HepG2 (cell line): ENCODE data around the gene UCHL3. TPM values are rescaled to one million over a fixed set of nuclear protein-coding genes. Genes with fewer than 3 reads are reported as not detected.
A peak's percentile ranks its signal among the peaks of the same experiment; 100 is the strongest.

Source experiments
- HOXA5 ChIP-seq: sonication (generic); formaldehyde crosslinking; IDR thresholded peaks from 2 replicates; pipeline ENCODE4 v1.4.0; 2020; ENCODE audit warnings: missing genetic modification reagents
- JDP2 ChIP-seq: sonication (generic); formaldehyde crosslinking; IDR thresholded peaks from 2 replicates; pipeline ENCODE4 v1.8.1; 2022; ENCODE audit warnings: missing genetic modification reagents, borderline replicate concordance
- KMT2B ChIP-seq: IDR thresholded peaks from 2 replicates; pipeline ENCODE4 v1.6.1; 2016; ENCODE audit warnings: missing genetic modification reagents, missing compliant biosample characterization
- MEIS1 ChIP-seq: sonication (generic); formaldehyde crosslinking; IDR thresholded peaks from 2 replicates; pipeline ENCODE4 v1.9.0; 2021; ENCODE audit warnings: mild to moderate bottlenecking, missing genetic modification reagents, moderate library complexity, borderline replicate concordance
- NKX3-1 ChIP-seq: sonication (generic); formaldehyde crosslinking; IDR thresholded peaks from 2 replicates; pipeline ENCODE4 v1.5.0; 2020; ENCODE audit warnings: missing genetic modification reagents
- NR3C1 ChIP-seq: sonication (generic); formaldehyde crosslinking; IDR thresholded peaks from 2 replicates; pipeline ENCODE4 v1.4.0; 2020; ENCODE audit warnings: missing genetic modification reagents
- SPEN ChIP-seq: sonication (generic); formaldehyde crosslinking; IDR thresholded peaks from 2 replicates; pipeline ENCODE4 v1.5.1; 2020; ENCODE audit warnings: low read depth, mild to moderate bottlenecking, missing genetic modification reagents
- TAF15 ChIP-seq: fragments of 200-400 bp; formaldehyde crosslinking; IDR thresholded peaks from one replicate; pipeline ENCODE4 v1.6.1; 2018; ENCODE audit warnings: mild to moderate bottlenecking, low read depth, low read length; ENCODE audit not compliant: poor library complexity, severe bottlenecking
- TEAD2 ChIP-seq: sonication (generic); formaldehyde crosslinking; IDR thresholded peaks from 2 replicates; pipeline ENCODE4 v1.9.0; 2021; ENCODE audit warnings: missing genetic modification reagents
- TEAD3 ChIP-seq: optimal IDR thresholded peaks from 2 replicates; pipeline ENCODE3; 2016; ENCODE audit warnings: borderline replicate concordance
- YY1 ChIP-seq: IDR thresholded peaks from 2 replicates; pipeline ENCODE4 v1.6.1; 2011; ENCODE audit warnings: low read length, low read depth, moderate library complexity, mild to moderate bottlenecking; ENCODE audit not compliant: insufficient read depth, insufficient replicate concordance
- ZBTB3 ChIP-seq: sonication (generic); formaldehyde crosslinking; IDR thresholded peaks from 2 replicates; pipeline ENCODE4 v1.4.0; 2020; ENCODE audit warnings: low read depth, mild to moderate bottlenecking, moderate library complexity, missing genetic modification reagents, borderline replicate concordance
- ZBTB33 ChIP-seq: sonication (generic); formaldehyde crosslinking; IDR thresholded peaks from 2 replicates; pipeline ENCODE4 v1.4.0; 2020; ENCODE audit warnings: missing genetic modification reagents
- ZFAT ChIP-seq: sonication (generic); formaldehyde crosslinking; conservative IDR thresholded peaks from 2 replicates; pipeline ENCODE4 v1.8.1; 2023; ENCODE audit warnings: missing genetic modification reagents, inconsistent platforms
- ZNF138 ChIP-seq: sonication (generic); formaldehyde crosslinking; IDR thresholded peaks from 2 replicates; pipeline ENCODE4 v1.5.0; 2020; ENCODE audit warnings: mild to moderate bottlenecking, low read depth, missing genetic modification reagents
- ZNF232 ChIP-seq: sonication (generic); formaldehyde crosslinking; IDR thresholded peaks from 2 replicates; pipeline ENCODE4 v1.4.0; 2020; ENCODE audit warnings: missing genetic modification reagents, borderline replicate concordance
- ZNF709 ChIP-seq: sonication (generic); formaldehyde crosslinking; IDR thresholded peaks from 2 replicates; pipeline ENCODE4 v1.5.0; 2020; ENCODE audit warnings: mild to moderate bottlenecking, missing genetic modification reagents
- ZNF724P ChIP-seq: sonication (generic); formaldehyde crosslinking; IDR thresholded peaks from 2 replicates; pipeline ENCODE4 v1.8.0; 2022; ENCODE audit warnings: missing genetic modification reagents, borderline replicate concordance
- ZNF790 ChIP-seq: sonication (generic); formaldehyde crosslinking; IDR thresholded peaks from 2 replicates; pipeline ENCODE4 v1.8.0; 2022; ENCODE audit warnings: missing genetic modification reagents, mild to moderate bottlenecking, borderline replicate concordance
- ZSCAN31 ChIP-seq: sonication (generic); formaldehyde crosslinking; IDR thresholded peaks from 2 replicates; pipeline ENCODE4 v1.5.0; 2020; ENCODE audit warnings: low read depth, mild to moderate bottlenecking, missing genetic modification reagents
- polyA plus RNA-seq, 8 experiments: library from polyadenylated mRNA; depleted of rRNA in 3 of 8; stranded (reverse) in 7 of 8; unstranded in 1 of 8; fragments of >200 nt; fragmentation: Illumina TruSeq in 4 of 8; extraction: Trizol in 4 of 8; gene quantifications; 2 replicates each; pipeline versions ENCODE4 v1.2.1 to v1.2.3, GENCODE V29; 2011 to 2016; ENCODE audit warnings: low read depth in 4 of 8, missing spikeins in 1 of 8, mixed read lengths in 1 of 8; ENCODE audit not compliant: insufficient read depth in 1 of 8
- total RNA-seq, 5 experiments: library from RNA; depleted of rRNA; stranded (reverse); fragments of >200 nt; fragmentation: Illumina TruSeq; extraction: Trizol; gene quantifications; 2 replicates each; pipeline ENCODE4 v1.2.3, GENCODE V29; 2016; ENCODE audit warnings: low read depth in 1 of 5
- TF ChIP-seq, protein P1 (sequence below): sonication (generic); formaldehyde crosslinking; IDR thresholded peaks from 2 replicates; pipeline ENCODE4 v1.5.1; 2020; ENCODE audit warnings: mild to moderate bottlenecking, missing genetic modification reagents, borderline replicate concordance
- TF ChIP-seq, protein P2 (sequence below): sonication (generic); formaldehyde crosslinking; IDR thresholded peaks from 2 replicates; pipeline ENCODE4 v1.5.1; 2020; ENCODE audit warnings: mild to moderate bottlenecking, moderate library complexity, missing genetic modification reagents

Gene UCHL3
- total and polyA plus RNA-seq, 2 of the 13 experiments (the other 11 are each of a cell fraction or from before 2014, with no cell fraction given), result 36.2 to 93.3 TPM

DNA sequence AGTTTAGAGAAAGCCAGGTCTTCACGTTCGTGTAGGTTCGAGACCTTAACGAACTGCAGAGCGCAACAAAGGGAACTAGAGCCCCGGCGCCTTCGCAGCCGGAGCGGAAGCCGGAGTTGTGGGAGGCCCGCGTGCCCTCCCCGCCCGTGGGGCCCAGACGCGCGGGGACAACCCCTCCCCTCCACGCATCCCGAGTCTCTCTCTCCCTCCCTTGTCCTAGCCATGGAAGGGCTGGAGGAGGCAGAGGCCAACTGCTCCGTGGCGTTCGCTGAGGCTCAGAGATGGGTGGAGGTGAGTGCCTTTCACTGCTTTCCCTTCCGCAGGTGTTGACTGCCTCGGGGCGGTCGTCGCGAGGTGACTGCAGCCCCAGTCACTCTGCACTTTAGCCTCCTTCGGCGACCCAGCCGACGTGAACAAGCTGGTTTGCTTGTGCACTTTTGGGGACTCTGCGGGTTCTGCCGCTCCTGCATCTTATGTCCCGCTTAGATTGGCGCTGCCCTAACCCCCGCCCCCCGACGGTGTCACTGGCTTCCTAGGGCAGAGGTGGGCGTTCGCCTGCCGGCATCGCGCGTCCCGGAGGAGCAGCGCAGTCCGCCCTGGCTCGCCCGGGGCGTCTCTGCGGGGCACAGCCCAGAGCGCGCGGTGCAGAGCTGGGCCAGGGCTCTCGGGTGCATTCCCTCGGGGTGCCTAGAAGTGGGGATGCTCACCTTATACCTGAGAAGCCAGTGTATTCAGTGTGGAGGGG is 87.0 kb downstream of the UCHL3 start (continued):
- TF ChIP-seq ZSCAN31 (CRISPR knock-in tag), result peak; percentile 74; the same call in 1 of the 2 replicates
- TF ChIP-seq TAF15, result no peak
- TF ChIP-seq JDP2 (CRISPR knock-in tag), result no peak
- TF ChIP-seq NR3C1 (CRISPR knock-in tag), result no peak
- no peak for TF ChIP-seq SPEN
- 0 out of 2 replicates have a peak, but pooled peaks have one; percentile 51 for TF ChIP-seq KMT2B (CRISPR knock-in tag)
- no peak for TF ChIP-seq ZNF724P (CRISPR knock-in tag)
- TF ChIP-seq, protein P1, sequence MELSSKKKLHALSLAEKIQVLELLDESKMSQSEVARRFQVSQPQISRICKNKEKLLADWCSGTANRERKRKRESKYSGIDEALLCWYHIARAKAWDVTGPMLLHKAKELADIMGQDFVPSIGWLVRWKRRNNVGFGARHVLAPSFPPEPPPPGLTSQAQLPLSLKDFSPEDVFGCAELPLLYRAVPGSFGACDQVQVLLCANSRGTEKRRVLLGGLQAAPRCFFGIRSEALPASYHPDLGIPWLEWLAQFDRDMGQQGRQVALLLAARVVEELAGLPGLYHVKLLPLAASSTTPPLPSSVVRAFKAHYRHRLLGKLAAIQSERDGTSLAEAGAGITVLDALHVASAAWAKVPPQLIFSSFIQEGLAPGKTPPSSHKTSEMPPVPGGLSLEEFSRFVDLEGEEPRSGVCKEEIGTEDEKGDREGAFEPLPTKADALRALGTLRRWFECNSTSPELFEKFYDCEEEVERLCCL (CRISPR knock-in tag), result no peak
- TF ChIP-seq ZNF138 (CRISPR knock-in tag), result peak; percentile 84; the same call in 1 of the 2 replicates
- no peak for TF ChIP-seq NKX3-1 (CRISPR knock-in tag)
- TF ChIP-seq TEAD3 (CRISPR knock-in tag), result no peak
- no peak for TF ChIP-seq ZFAT (CRISPR knock-in tag)
- TF ChIP-seq ZNF232 (CRISPR knock-in tag), result no peak
- no peak for TF ChIP-seq HOXA5
- peak; percentile 76 for TF ChIP-seq ZNF709
- TF ChIP-seq ZNF790 (CRISPR knock-in tag), result peak; percentile 83; the same call in 1 of the 2 replicates
- TF ChIP-seq, protein P2, sequence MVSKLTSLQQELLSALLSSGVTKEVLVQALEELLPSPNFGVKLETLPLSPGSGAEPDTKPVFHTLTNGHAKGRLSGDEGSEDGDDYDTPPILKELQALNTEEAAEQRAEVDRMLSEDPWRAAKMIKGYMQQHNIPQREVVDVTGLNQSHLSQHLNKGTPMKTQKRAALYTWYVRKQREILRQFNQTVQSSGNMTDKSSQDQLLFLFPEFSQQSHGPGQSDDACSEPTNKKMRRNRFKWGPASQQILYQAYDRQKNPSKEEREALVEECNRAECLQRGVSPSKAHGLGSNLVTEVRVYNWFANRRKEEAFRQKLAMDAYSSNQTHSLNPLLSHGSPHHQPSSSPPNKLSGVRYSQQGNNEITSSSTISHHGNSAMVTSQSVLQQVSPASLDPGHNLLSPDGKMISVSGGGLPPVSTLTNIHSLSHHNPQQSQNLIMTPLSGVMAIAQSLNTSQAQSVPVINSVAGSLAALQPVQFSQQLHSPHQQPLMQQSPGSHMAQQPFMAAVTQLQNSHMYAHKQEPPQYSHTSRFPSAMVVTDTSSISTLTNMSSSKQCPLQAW (CRISPR knock-in tag), result peak; percentile 51; the same call in 1 of the 2 replicates
- no peak for TF ChIP-seq TEAD2 (CRISPR knock-in tag)
- TF ChIP-seq YY1, result no peak
- TF ChIP-seq ZBTB33 (CRISPR knock-in tag), result no peak
- no peak for TF ChIP-seq MEIS1 (CRISPR knock-in tag)
- no peak for TF ChIP-seq ZBTB3 (CRISPR knock-in tag)
